CD14-positive monocyte (primary cell): Measurements from ENCODE around the gene MAP1LC3B2. TPM values are rescaled to one million over a fixed set of nuclear protein-coding genes. Genes with fewer than 3 reads are reported as not detected.
A peak's percentile ranks its signal among the peaks of the same experiment; 100 is the strongest.

Experiments used
- DNase-seq, 3 donors: peaks; one replicate each; pipeline ENCODE4 v3.0.0-alpha.2; 2011 to 2022
- H2AFZ ChIP-seq: 2 replicates; pipeline ENCODE4 v1.6.0; 2012; ENCODE audit warnings: mild to moderate bottlenecking, low read depth, low read length, inconsistent platforms; ENCODE audit not compliant: insufficient read depth, poor library complexity, severe bottlenecking
- H3K27ac ChIP-seq, 2 donors: 1 replicate in 1 of 2; 2 replicates in 1 of 2; pipeline ENCODE4 v1.5.1; 2012 to 2013; ENCODE audit warnings: low read length in 2 of 2, control low read depth in 1 of 2, inconsistent platforms in 1 of 2, low read depth in 1 of 2, mild to moderate bottlenecking in 1 of 2
- H3K27me3 ChIP-seq, 2 donors: one replicate each; pipeline versions ENCODE4 v1.6.0 to v1.6.1; 2011 to 2013; ENCODE audit warnings: low read length in 2 of 2; ENCODE audit not compliant: control insufficient read depth in 2 of 2, insufficient read depth in 2 of 2
- H3K36me3 ChIP-seq, 2 donors: replicated peaks in 1 of 2; 1 replicate in 1 of 2; 2 replicates in 1 of 2; pipeline versions ENCODE4 v1.5.1 to v1.6.1; 2012 to 2013; ENCODE audit warnings: low read length in 2 of 2, control low read depth in 1 of 2, inconsistent platforms in 1 of 2, mild to moderate bottlenecking in 1 of 2; ENCODE audit not compliant: insufficient read depth in 2 of 2, control insufficient read depth in 1 of 2
- H3K4me1 ChIP-seq, 2 donors: 1 replicate in 1 of 2; 2 replicates in 1 of 2; pipeline versions ENCODE4 v1.5.1 to v1.6.1; 2012 to 2013; ENCODE audit warnings: low read length in 2 of 2, control low read depth in 1 of 2, inconsistent platforms in 1 of 2, mild to moderate bottlenecking in 1 of 2, moderate library complexity in 1 of 2; ENCODE audit not compliant: insufficient read depth in 2 of 2, control insufficient read depth in 1 of 2
- H3K4me2 ChIP-seq: replicated peaks from 2 replicates; pipeline ENCODE3; 2012; ENCODE audit warnings: low read length, moderate library complexity, mild to moderate bottlenecking; ENCODE audit not compliant: poor library complexity, severe bottlenecking; ENCODE audit errors: extremely low read depth
- H3K4me3 ChIP-seq, 3 experiments: fragments of 200-600 bp in 1 of 3; sonication (generic) in 1 of 3; replicated peaks in 1 of 3; 1 replicate in 2 of 3; 2 replicates in 1 of 3; pipeline ENCODE4 v1.5.1; 2011 to 2013; ENCODE audit warnings: low read length in 3 of 3, mild to moderate bottlenecking in 3 of 3, control low read depth in 2 of 3, low read depth in 2 of 3, inconsistent platforms in 1 of 3, moderate library complexity in 1 of 3
- H3K79me2 ChIP-seq: 2 replicates; pipeline ENCODE4 v1.6.0; 2012; ENCODE audit warnings: mild to moderate bottlenecking, control low read depth, inconsistent platforms, low read length, moderate library complexity; ENCODE audit not compliant: insufficient read depth
- H3K9ac ChIP-seq: 2 replicates; pipeline ENCODE4 v1.6.0; 2017; ENCODE audit warnings: low read length, mild to moderate bottlenecking; ENCODE audit not compliant: insufficient read depth, poor library complexity, severe bottlenecking
- H3K9me3 ChIP-seq, 2 donors: replicated peaks in 1 of 2; 1 replicate in 1 of 2; 2 replicates in 1 of 2; pipeline versions ENCODE4 v1.5.1 to v1.6.1; 2012 to 2013; ENCODE audit warnings: low read length in 2 of 2, control low read depth in 1 of 2; ENCODE audit not compliant: control insufficient read depth in 1 of 2, insufficient read depth in 1 of 2
- H4K20me1 ChIP-seq: 2 replicates; pipeline ENCODE4 v1.6.0; 2012; ENCODE audit warnings: mild to moderate bottlenecking, low read length, control low read depth, moderate library complexity; ENCODE audit not compliant: insufficient read depth
- H3K27ac Mint-ChIP-seq, 7 donors: one replicate each; pipeline ENCODE4 v1.8.0; 2020; ENCODE audit warnings: mild to moderate bottlenecking in 7 of 7, mixed read lengths in 7 of 7, moderate library complexity in 6 of 7, inconsistent platforms in 2 of 7
- H3K27me3 Mint-ChIP-seq, 3 donors: one replicate each; pipeline ENCODE4 v1.8.0; 2021 to 2022; ENCODE audit warnings: low read depth in 3 of 3, mild to moderate bottlenecking in 3 of 3, mixed read lengths in 3 of 3, moderate library complexity in 3 of 3, inconsistent platforms in 1 of 3
- H3K36me3 Mint-ChIP-seq, 2 donors: one replicate each; pipeline ENCODE4 v1.8.0; 2020; ENCODE audit warnings: mixed read lengths in 2 of 2, inconsistent platforms in 1 of 2, mild to moderate bottlenecking in 1 of 2
- H3K4me1 Mint-ChIP-seq: one replicate; pipeline ENCODE4 v1.8.0; 2020; ENCODE audit warnings: mild to moderate bottlenecking, mixed read lengths
- H3K4me3 Mint-ChIP-seq, 2 donors: one replicate each; pipeline ENCODE4 v1.8.0; 2020; ENCODE audit warnings: mild to moderate bottlenecking in 2 of 2, mixed read lengths in 2 of 2, moderate library complexity in 1 of 2
- H3K9me3 Mint-ChIP-seq, 7 donors: one replicate each; pipeline ENCODE4 v1.8.0; 2020 to 2022; ENCODE audit warnings: mixed read lengths in 7 of 7, mild to moderate bottlenecking in 6 of 7, moderate library complexity in 6 of 7, inconsistent platforms in 2 of 7
- WGBS: methylation state at CpG from one replicate; pipeline ENCODE4 v1.1.5; 2013; ENCODE audit warnings: missing lambda C conversion rate; ENCODE audit not compliant: insufficient coverage; 5-methylcytosine and 5-hydroxymethylcytosine counted together
- intact Hi-C, 2 donors: fragments of 100-400 bp; cut with micrococcal nuclease; formaldehyde crosslinking; loops; one replicate each; pipeline versions ENCODE4 v1.15.0 to v1.15.1; 2023
- polyA plus RNA-seq, 3 donors: library from polyadenylated mRNA; depleted of rRNA in 1 of 3; unstranded in 2 of 3; stranded (reverse) in 1 of 3; fragments of 300-500 nt in 2 of 3; fragments of >200 nt in 1 of 3; fragmentation: Illumina TruSeq in 2 of 3; gene quantifications; 1 replicate in 2 of 3; 2 replicates in 1 of 3; pipeline ENCODE4 v1.2.3, GENCODE V29; 2012 to 2021
- TF ChIP-seq, protein P1 (sequence below): fragments of 200-600 bp; IDR thresholded peaks from one replicate; pipeline ENCODE4 v1.8.0; 2022; ENCODE audit warnings: antibody characterized with exemption, mild to moderate bottlenecking

The MAP1LC3B2 gene
- polyA plus RNA-seq, 3 donors = 2.6 to 12.9 (median 6.4) TPM

DNA sequence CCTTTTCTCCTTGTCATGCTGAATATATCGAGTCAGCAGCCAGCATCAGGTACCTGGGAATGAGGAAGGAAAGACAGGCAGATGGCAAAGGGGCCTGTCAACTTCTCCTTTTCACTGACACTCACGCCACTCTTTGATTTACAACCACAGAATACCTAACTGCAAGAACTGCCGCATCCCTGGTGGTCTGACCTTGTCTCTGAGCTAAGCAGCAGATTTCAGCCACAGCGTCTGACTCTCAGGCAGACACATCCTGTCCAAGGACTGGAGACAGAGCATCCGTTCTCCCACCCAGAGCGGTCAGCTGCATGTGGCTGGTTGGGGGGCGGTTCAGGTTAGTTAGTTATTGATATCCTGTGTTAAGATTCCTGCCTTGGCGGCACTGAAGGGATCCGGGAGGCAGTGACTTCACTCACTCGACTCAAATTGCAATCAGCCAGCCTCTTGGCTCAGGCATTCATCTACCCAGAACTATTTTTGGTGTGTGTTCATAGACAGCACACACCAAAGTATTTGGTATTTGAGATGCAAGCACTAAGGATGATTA, 11.2 kb upstream of the MAP1LC3B2 start:
- Mint-ChIP-seq H3K27ac (peak overlapping the region; percentile 86 to 95 (median 91)), H3K27me3 (peaks cover 0 to 4% (median 0%) of the 10 kb centered on the region in 3 donors), H3K36me3 (no peaks in the 10 kb centered on the region), H3K4me3 (peak overlapping the region; percentile 66 to 74), H3K9me3 (no peaks in the 10 kb centered on the region), H3K4me1 (peaks cover 26% of the 10 kb centered on the region)
- Histone ChIP-seq H3K9me3 (no peaks in the 10 kb centered on the region), H3K79me2 (no peaks in the 10 kb centered on the region), H3K4me2 (peak overlapping the region; percentile 38), H3K4me3 (peak overlapping the region in 2 of 3 experiments; percentile 3 to 26), H4K20me1 (no peaks in the 10 kb centered on the region), H3K27ac (peak overlapping the region; percentile 33 to 78), H2AFZ (no peak overlapping the region), H3K9ac (peak overlapping the region; percentile 34), H3K36me3 (no peaks in the 10 kb centered on the region), H3K27me3 (no peaks in the 10 kb centered on the region), H3K4me1 (peaks cover 44 to 45% of the 10 kb centered on the region in 2 donors)
- TF ChIP-seq, protein P1, sequence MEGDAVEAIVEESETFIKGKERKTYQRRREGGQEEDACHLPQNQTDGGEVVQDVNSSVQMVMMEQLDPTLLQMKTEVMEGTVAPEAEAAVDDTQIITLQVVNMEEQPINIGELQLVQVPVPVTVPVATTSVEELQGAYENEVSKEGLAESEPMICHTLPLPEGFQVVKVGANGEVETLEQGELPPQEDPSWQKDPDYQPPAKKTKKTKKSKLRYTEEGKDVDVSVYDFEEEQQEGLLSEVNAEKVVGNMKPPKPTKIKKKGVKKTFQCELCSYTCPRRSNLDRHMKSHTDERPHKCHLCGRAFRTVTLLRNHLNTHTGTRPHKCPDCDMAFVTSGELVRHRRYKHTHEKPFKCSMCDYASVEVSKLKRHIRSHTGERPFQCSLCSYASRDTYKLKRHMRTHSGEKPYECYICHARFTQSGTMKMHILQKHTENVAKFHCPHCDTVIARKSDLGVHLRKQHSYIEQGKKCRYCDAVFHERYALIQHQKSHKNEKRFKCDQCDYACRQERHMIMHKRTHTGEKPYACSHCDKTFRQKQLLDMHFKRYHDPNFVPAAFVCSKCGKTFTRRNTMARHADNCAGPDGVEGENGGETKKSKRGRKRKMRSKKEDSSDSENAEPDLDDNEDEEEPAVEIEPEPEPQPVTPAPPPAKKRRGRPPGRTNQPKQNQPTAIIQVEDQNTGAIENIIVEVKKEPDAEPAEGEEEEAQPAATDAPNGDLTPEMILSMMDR = no peak
- intact Hi-C loops = no loop called here
- WGBS = 0% methylated on average over 2 of the region's 10 CpGs
- peak; percentile 85 to 92 (median 90) for DNase-seq

DNA sequence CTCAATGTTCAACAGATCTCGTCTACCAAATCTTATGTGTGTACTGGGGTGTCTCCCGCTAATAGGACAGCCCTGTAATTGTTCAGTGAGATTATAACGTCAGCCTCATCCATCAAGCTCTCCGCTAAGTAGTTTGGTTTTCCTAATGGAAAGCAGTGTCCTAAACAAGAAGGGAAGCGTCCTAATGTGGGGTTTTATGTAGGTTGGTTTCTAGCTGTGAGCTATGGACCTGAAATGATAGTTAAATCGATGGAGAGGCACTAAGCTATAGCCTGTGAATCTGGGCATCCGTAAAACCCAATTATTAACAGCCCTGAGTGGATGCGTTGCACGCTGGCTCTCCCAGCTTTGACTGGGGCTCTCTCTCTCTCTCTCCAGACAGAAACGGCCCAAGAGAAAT, 9.2 kb upstream of the MAP1LC3B2 start:
- TF ChIP-seq, protein P1 = no peak
- H3K36me3 ChIP-seq = no peaks in the 10 kb centered on the region
- DNase-seq = no peak
- intact Hi-C loops = loop anchor here in 1 of 2 donors (10.0 kb wide), 2 partner anchors 145 to 275 kb away; partner anchors contain the start of gene MED13L
- peaks cover 51 to 52% of the 10 kb centered on the region in 2 donors for H3K4me1 ChIP-seq
- H3K79me2 ChIP-seq = no peaks in the 10 kb centered on the region
- Mint-ChIP-seq H3K27ac (no peak overlapping the region), H3K9me3 (no peaks in the 10 kb centered on the region), H3K36me3 (no peaks in the 10 kb centered on the region), H3K4me1 (peaks cover 20% of the 10 kb centered on the region), H3K4me3 (no peak overlapping the region), H3K27me3 (peaks cover 0 to 3% (median 0%) of the 10 kb centered on the region in 3 donors)
- H3K9ac ChIP-seq = no peak overlapping the region
- peak overlapping the region in 1 of 2 donors; percentile 20 for H3K27ac ChIP-seq
- H3K27me3 ChIP-seq = no peaks in the 10 kb centered on the region
- H2AFZ ChIP-seq = no peak overlapping the region
- WGBS = no CpG with 5 or more reads among the region's 10 CpGs
- H4K20me1 ChIP-seq = no peaks in the 10 kb centered on the region
- no peak overlapping the region for H3K4me3 ChIP-seq
- H3K4me2 ChIP-seq = no peak overlapping the region
- H3K9me3 ChIP-seq = no peaks in the 10 kb centered on the region
